ENCODE data around the gene LAMA5.

DNA sequence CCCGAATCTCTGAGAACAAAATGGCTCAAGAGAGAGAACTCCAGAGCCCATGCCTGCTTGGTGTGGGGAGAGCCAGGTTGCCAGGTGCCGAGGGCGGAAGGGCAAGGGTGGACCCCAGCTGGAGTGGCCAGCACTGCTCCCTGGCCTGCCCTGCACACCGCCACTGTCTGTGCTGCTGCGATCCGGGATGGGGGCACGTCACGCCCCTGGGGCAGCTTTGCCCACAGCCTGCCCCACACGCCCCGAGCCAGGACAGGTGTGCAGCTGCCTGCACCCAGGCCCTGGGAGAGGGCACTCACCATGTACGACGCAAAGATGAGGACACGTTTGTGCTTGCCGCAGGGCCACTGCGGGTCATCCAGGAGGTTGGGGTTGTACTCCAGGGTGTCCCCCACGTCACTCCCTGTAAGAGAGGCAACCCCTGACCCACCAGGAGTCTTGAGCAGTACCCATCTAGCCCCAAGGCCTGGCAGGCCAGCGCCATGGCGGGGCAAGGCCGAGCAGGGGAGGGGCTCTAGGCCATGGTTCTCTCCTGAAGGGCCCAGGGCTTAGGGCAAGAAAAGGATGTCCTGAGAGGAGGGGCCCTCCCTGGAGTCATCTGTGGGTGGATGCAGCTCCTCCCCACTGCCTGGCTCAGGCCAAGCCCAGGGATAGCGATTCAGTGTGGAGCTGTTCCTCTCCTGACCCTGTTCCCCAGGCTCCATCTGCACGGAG lies 25.7 kb upstream of the LAMA5 start:
- TF ChIP-seq, protein P1, sequence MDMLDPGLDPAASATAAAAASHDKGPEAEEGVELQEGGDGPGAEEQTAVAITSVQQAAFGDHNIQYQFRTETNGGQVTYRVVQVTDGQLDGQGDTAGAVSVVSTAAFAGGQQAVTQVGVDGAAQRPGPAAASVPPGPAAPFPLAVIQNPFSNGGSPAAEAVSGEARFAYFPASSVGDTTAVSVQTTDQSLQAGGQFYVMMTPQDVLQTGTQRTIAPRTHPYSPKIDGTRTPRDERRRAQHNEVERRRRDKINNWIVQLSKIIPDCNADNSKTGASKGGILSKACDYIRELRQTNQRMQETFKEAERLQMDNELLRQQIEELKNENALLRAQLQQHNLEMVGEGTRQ (IDR thresholded peaks at IDR 0.05; ENCODE audit: borderline replicate concordance, low read depth, low read length), result no peak
- TF ChIP-seq SMC3 (IDR thresholded peaks at IDR 0.05; ENCODE audit: low read depth, low read length) (no peak), REST (IDR thresholded peaks at IDR 0.05; ENCODE audit: low read depth, low read length) (no peak), CHD2 (IDR thresholded peaks at IDR 0.05; ENCODE audit: low read length, partially characterized antibody) (no peak), POLR2AphosphoS5 (IDR thresholded peaks at IDR 0.05; ENCODE audit: low read depth, low read length) (no peak), YY1 (IDR thresholded peaks at IDR 0.05; ENCODE audit: low read depth) (no peak)
- TF ChIP-seq, protein P2, sequence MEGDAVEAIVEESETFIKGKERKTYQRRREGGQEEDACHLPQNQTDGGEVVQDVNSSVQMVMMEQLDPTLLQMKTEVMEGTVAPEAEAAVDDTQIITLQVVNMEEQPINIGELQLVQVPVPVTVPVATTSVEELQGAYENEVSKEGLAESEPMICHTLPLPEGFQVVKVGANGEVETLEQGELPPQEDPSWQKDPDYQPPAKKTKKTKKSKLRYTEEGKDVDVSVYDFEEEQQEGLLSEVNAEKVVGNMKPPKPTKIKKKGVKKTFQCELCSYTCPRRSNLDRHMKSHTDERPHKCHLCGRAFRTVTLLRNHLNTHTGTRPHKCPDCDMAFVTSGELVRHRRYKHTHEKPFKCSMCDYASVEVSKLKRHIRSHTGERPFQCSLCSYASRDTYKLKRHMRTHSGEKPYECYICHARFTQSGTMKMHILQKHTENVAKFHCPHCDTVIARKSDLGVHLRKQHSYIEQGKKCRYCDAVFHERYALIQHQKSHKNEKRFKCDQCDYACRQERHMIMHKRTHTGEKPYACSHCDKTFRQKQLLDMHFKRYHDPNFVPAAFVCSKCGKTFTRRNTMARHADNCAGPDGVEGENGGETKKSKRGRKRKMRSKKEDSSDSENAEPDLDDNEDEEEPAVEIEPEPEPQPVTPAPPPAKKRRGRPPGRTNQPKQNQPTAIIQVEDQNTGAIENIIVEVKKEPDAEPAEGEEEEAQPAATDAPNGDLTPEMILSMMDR (IDR thresholded peaks at IDR 0.05), result no peak
